Measurements from ENCODE around the gene RAD23A.

- TF ChIP-seq CTCF (IDR thresholded peaks at IDR 0.05) (peak; percentile 98 to 99 (median 99)), POLR2AphosphoS5 (IDR thresholded peaks at IDR 0.05) (peak; percentile 65)
These were observed 38.0 kb downstream of the RAD23A start for GRCh38 chr19:12983542-12984142.

Data from prostate gland (tissue), 2 donors.